B cell (primary cell): ENCODE results near the gene EDNRB.

Experiments
- CTCF ChIP-seq: fragments of 200-600 bp; IDR thresholded peaks from one replicate; pipeline ENCODE4 v1.8.0; 2022; ENCODE audit warnings: antibody characterized with exemption, mild to moderate bottlenecking
- EZH2 ChIP-seq: IDR thresholded peaks from 2 replicates; pipeline ENCODE4 v1.6.1; 2012; ENCODE audit warnings: borderline replicate concordance, low read depth, mild to moderate bottlenecking, moderate library complexity, low read length; ENCODE audit not compliant: insufficient read depth, poor library complexity, severe bottlenecking

DNA sequence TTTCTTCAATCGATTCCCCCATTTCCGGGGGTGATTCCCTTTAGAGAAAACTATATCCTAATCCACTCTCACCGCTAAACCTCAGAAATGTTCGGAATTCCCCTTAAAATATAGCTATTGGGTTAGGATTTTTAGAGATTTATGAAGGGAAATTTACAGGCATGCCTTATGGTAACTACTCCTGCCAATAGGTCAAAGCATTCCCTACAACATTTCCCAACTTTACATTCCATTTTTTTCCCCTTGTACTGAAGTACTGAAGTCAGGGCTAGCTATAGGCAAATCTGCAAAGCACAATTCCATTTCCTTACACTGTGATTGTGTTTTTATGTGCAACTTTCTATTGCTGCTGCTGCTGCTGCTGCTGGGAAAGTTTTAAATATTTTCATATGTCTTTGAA is 2.1 kb downstream of the EDNRB start:
- TF ChIP-seq CTCF (no peak), EZH2 (no peak)
